ENCODE data around the gene MDM1. TPM values are rescaled to one million over a fixed set of nuclear protein-coding genes. Genes with fewer than 3 reads are reported as not detected.

The MDM1 gene
- total and polyA plus RNA-seq, 10 donors, result 13.5 to 38.9 (median 21.9) TPM

DNA sequence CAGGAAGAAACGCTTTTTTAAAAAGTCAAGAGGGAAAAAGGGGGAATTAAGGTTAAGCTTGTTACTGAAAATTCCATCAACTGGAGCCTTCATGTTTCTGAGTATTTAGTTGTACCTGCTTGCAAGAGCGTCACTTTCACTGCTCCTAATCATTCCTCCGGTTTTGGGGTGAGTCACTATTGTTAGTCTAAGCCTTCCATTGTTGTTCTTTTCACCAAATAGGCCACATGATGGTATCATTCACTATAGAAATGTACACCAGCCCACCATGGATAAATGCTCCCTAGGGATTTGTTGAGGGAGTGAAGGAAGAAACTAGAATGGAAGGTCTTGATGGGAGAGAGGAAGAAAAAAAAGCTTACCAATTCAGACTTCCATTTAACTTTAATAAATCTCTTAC is 81.7 kb downstream of the MDM1 start:
- H3K27me3 ChIP-seq (replicated peaks in 1 of 7), result no peaks in the 10 kb centered on the region
- no peak overlapping the region for H3K4me3 ChIP-seq
- no peak for DNase-seq
- no peak for TF ChIP-seq POLR2A (IDR thresholded peaks at IDR 0.05)
- TF ChIP-seq, protein P1, sequence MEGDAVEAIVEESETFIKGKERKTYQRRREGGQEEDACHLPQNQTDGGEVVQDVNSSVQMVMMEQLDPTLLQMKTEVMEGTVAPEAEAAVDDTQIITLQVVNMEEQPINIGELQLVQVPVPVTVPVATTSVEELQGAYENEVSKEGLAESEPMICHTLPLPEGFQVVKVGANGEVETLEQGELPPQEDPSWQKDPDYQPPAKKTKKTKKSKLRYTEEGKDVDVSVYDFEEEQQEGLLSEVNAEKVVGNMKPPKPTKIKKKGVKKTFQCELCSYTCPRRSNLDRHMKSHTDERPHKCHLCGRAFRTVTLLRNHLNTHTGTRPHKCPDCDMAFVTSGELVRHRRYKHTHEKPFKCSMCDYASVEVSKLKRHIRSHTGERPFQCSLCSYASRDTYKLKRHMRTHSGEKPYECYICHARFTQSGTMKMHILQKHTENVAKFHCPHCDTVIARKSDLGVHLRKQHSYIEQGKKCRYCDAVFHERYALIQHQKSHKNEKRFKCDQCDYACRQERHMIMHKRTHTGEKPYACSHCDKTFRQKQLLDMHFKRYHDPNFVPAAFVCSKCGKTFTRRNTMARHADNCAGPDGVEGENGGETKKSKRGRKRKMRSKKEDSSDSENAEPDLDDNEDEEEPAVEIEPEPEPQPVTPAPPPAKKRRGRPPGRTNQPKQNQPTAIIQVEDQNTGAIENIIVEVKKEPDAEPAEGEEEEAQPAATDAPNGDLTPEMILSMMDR (IDR thresholded peaks at IDR 0.05 in 8 of 11, conservative IDR thresholded peaks at IDR 0.05 in 3 of 11), result no peak
- TF ChIP-seq POLR2AphosphoS5 (IDR thresholded peaks at IDR 0.05), result no peak
- intact Hi-C loops (cut with DNase I; ENCODE audit: low total_unique reads), result no loop called here
- H3K36me3 ChIP-seq, result no peaks in the 10 kb centered on the region
- no peak overlapping the region for H3K27ac ChIP-seq
- WGBS, 5 donors, result 83 to 89% (median 85%) methylated on average over 3 of the region's 3 CpGs
- no peaks in the 10 kb centered on the region for H3K4me1 ChIP-seq
- no peaks in the 10 kb centered on the region for H3K9me3 ChIP-seq

DNA sequence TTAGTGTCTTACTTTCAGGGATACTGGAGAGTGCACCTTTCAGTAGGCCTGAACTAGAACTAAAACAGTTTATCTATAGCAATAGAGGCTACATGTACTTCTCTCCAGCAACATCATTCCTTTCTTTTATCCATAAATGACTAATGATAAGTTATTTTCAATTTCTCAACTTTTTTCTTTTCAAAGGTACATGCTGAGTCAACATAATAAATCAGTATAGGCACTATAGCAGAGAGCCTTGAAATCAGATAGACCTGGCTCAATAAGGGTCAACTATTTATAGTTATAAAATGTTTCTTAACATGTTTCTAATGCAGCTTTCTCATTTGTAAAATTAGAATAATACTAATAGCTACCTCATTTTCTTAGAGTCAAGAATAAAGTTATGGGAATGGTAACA is 84.4 kb downstream of the MDM1 start:
- TF ChIP-seq POLR2A (IDR thresholded peaks at IDR 0.05), result no peak
- TF ChIP-seq POLR2AphosphoS5 (IDR thresholded peaks at IDR 0.05), result no peak
- TF ChIP-seq, protein P1 (IDR thresholded peaks at IDR 0.05 in 8 of 11, conservative IDR thresholded peaks at IDR 0.05 in 3 of 11), result no peak
- Histone ChIP-seq H3K9me3 (no peaks in the 10 kb centered on the region), H3K4me3 (no peak overlapping the region), H3K27ac (no peak overlapping the region), H3K27me3 (replicated peaks in 1 of 7) (no peaks in the 10 kb centered on the region), H3K4me1 (no peaks in the 10 kb centered on the region), H3K36me3 (no peaks in the 10 kb centered on the region)
- DNase-seq, result no peak
- intact Hi-C loops (cut with DNase I; ENCODE audit: low total_unique reads), result no loop called here

DNA sequence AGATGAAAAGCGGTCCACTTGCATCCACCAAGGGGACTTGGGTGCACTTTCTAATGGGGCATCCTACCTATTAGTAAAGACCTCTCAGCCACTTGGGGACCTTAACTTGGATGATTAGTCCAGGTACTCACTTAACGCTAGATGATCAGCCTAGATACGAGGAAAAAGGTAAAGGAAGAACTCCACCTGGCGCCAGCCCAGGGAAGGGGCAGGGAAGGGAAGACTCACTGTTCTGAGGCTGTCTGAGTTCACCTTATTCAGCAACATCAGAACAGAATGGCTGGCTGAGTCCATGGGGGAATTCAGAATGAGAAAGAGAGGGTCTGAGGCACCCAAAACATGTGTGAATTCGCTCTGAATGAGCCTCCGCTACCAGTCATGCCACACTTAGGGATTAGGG is 85.8 kb downstream of the MDM1 start:
- no peaks in the 10 kb centered on the region for H3K9me3 ChIP-seq
- peaks cover 0 to 5% (median 3%) of the 10 kb centered on the region in 6 donors for H3K4me1 ChIP-seq
- H3K27me3 ChIP-seq (replicated peaks in 1 of 7), result no peaks in the 10 kb centered on the region
- no peak overlapping the region for H3K27ac ChIP-seq
- WGBS, 5 donors, result 89 to 97% (median 94%) methylated on average over 6 of the region's 6 CpGs
- intact Hi-C loops (cut with DNase I; ENCODE audit: low total_unique reads), result no loop called here
- TF ChIP-seq POLR2A (IDR thresholded peaks at IDR 0.05) (no peak), POLR2AphosphoS5 (IDR thresholded peaks at IDR 0.05) (no peak)
- TF ChIP-seq, protein P1 (IDR thresholded peaks at IDR 0.05 in 8 of 11, conservative IDR thresholded peaks at IDR 0.05 in 3 of 11), result no peak
- no peaks in the 10 kb centered on the region for H3K36me3 ChIP-seq
- DNase-seq, result no peak
- H3K4me3 ChIP-seq, result no peak overlapping the region

DNA sequence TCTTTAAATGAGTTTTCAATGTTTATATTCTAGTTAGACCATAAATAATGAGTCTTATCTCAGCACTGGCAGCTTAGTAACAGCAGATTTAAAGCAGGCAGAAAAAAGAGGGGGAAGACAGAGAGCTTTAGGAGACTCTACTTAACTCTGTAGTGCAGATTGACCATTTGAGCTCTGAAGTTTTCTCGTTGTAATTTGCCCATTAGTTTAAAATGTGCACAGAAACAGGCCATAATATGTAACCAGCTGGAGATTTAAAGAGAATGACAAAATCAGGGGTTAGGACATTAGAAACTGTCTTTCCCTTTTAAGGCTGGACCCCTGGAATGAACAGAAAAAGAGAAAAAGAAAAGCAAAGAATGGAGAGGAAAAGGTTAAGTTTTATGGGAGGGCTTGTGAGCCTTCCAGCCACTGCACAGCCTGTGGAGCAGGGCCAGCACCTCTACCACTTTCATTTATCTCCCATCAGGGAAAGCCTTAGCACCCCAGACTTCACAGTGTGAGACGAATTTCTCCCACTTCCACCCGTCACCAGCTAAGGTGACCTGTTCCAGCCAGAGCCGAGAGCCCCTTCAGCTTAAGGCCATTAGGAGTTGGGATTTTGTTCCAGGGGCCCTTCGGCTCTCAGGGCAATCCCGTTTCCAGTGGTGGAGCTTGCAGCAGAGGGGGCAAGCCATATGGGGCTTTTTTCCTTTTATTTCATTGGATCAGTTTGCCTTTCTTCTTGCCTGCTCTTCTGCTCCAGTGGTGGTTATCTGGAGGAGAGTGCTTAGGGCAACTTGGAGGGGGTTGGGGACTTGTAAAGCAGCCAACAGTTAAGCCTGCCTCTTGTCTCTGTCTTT is 86.8 kb downstream of the MDM1 start:
- TF ChIP-seq POLR2A (IDR thresholded peaks at IDR 0.05), result no peak
- no peak for TF ChIP-seq POLR2AphosphoS5 (IDR thresholded peaks at IDR 0.05)
- TF ChIP-seq, protein P1 (IDR thresholded peaks at IDR 0.05 in 8 of 11, conservative IDR thresholded peaks at IDR 0.05 in 3 of 11), result no peak
- intact Hi-C loops (cut with DNase I; ENCODE audit: low total_unique reads), result no loop called here
- Histone ChIP-seq H3K36me3 (no peaks in the 10 kb centered on the region), H3K27ac (no peak overlapping the region), H3K9me3 (no peaks in the 10 kb centered on the region), H3K4me3 (no peak overlapping the region), H3K27me3 (replicated peaks in 1 of 7) (no peaks in the 10 kb centered on the region), H3K4me1 (peaks cover 0 to 13% (median 12%) of the 10 kb centered on the region in 6 donors)
- no peak for DNase-seq
- 65 to 73% (median 69%) methylated on average over 6 of the region's 6 CpGs for WGBS, 5 donors
